HCT116 (cell line): ENCODE results near the gene ASPG. TPM values are rescaled to one million over a fixed set of nuclear protein-coding genes. Genes with fewer than 3 reads are reported as not detected.

Experiments used
- ATAC-seq: fragments of 200-7000 bp; cut with Tn5 transposase; 2 replicates; pipeline ENCODE4 v1.9.1; 2020; ENCODE audit warnings: mild to moderate bottlenecking, moderate library complexity
- BruUV-seq: library from RNA; stranded (reverse); fragments of 400-500 nt; replicated peaks from 2 replicates; lab custom pipeline; 2021; lab: Mats Ljungman, UMichigan
- CTCF ChIA-PET: fragments of 300-600 bp; sonication (Branson Sonifier 250); formaldehyde crosslinking; loops from one replicate; lab custom pipeline; 2021; ENCODE audit warnings: antibody characterized with exemption; lab: Charles Lee
- POLR2A ChIA-PET: fragments of 300-600, 350-600 bp; sonication (Branson Sonifier 250); formaldehyde crosslinking; loops from one replicate; lab custom pipeline; 2021; ENCODE audit warnings: antibody characterized with exemption; lab: Charles Lee
- RAD21 ChIA-PET, 2 experiments: fragments of 300-600 bp; sonication (Branson Sonifier 250); formaldehyde crosslinking; loops; one replicate each; lab custom pipeline; 2023; ENCODE audit warnings: low total read pairs in 2 of 2; ENCODE audit not compliant: uncharacterized antibody in 2 of 2, unreplicated experiment in 2 of 2, low non-redundant PET in 1 of 2; lab: Charles Lee
- DNase-seq: peaks from one replicate; pipeline ENCODE4 v3.0.0-alpha.2; 2010; ENCODE audit warnings: low read depth, low spot score
- H2AFZ ChIP-seq: fragments of 200-600 bp; shearing (Covaris generic), sonication (generic); 2 replicates; pipeline ENCODE4 v1.6.1; 2017; ENCODE audit warnings: low read depth, mixed run types, mixed read lengths, antibody characterized with exemption, low read length; ENCODE audit not compliant: poor library complexity, severe bottlenecking
- H3K27ac ChIP-seq: 2 replicates; pipeline ENCODE4 v1.5.1; 2012; ENCODE audit warnings: low read depth, low read length
- H3K27me3 ChIP-seq: fragments of 200-600 bp; sonication (generic); 2 replicates; pipeline ENCODE4 v1.6.1; 2016; ENCODE audit warnings: mixed run types, low read length, mixed read lengths; ENCODE audit not compliant: insufficient read depth
- H3K36me3 ChIP-seq, 2 experiments: fragments of 200-500 bp in 1 of 2; fragments of 200-600 bp in 1 of 2; sonication (Bioruptor generic) in 1 of 2; sonication (generic) in 1 of 2; 2 replicates each; pipeline versions ENCODE4 v1.5.1 to v1.6.1; 2014 to 2016; ENCODE audit warnings: low read length in 2 of 2, inconsistent platforms in 1 of 2, mixed read lengths in 1 of 2, mixed run types in 1 of 2; ENCODE audit not compliant: insufficient read depth in 2 of 2, control insufficient read depth in 1 of 2
- H3K4me1 ChIP-seq, 2 experiments: fragments of 200-600 bp in 1 of 2; sonication (generic) in 1 of 2; 2 replicates each; pipeline versions ENCODE4 v1.5.1 to v1.6.1; 2012 to 2017; ENCODE audit warnings: low read length in 2 of 2, inconsistent platforms in 1 of 2, mild to moderate bottlenecking in 1 of 2, mixed read lengths in 1 of 2, mixed run types in 1 of 2, moderate library complexity in 1 of 2; ENCODE audit not compliant: insufficient read depth in 2 of 2, control insufficient read depth in 1 of 2
- H3K4me2 ChIP-seq: fragments of 200-600 bp; sonication (generic); 2 replicates; pipeline ENCODE4 v1.6.1; 2017; ENCODE audit warnings: mixed run types, low read length, mixed read lengths
- H3K4me3 ChIP-seq, 2 experiments: fragments of 200-600 bp in 1 of 2; sonication (generic) in 1 of 2; replicated peaks in 1 of 2; 2 replicates each; pipeline ENCODE4 v1.5.1; 2011 to 2016; ENCODE audit warnings: low read length in 2 of 2, control low read depth in 1 of 2, low read depth in 1 of 2, mild to moderate bottlenecking in 1 of 2, mixed read lengths in 1 of 2, mixed run types in 1 of 2
- H3K79me2 ChIP-seq: fragments of 200-600 bp; sonication (generic); 2 replicates; pipeline ENCODE4 v1.6.1; 2017; ENCODE audit warnings: mild to moderate bottlenecking, mixed run types, low read length, moderate library complexity, mixed read lengths; ENCODE audit not compliant: insufficient read depth
- H3K9ac ChIP-seq: fragments of 200-600 bp; sonication (generic); 2 replicates; pipeline ENCODE4 v1.6.1; 2016; ENCODE audit warnings: low read length, mixed read lengths
- H3K9me2 ChIP-seq: fragments of 200-600 bp; sonication (generic), shearing (Covaris generic); 2 replicates; pipeline ENCODE4 v1.6.1; 2017; ENCODE audit warnings: mixed run types, mild to moderate bottlenecking, moderate library complexity; ENCODE audit not compliant: insufficient read depth
- H3K9me3 ChIP-seq, 2 experiments: fragments of 200-500 bp in 1 of 2; fragments of 200-600 bp in 1 of 2; sonication (Bioruptor generic) in 1 of 2; sonication (generic) in 1 of 2; 2 replicates each; pipeline ENCODE4 v1.6.1; 2014 to 2017; ENCODE audit warnings: low read length in 2 of 2, mixed read lengths in 2 of 2, inconsistent platforms in 1 of 2, low read depth in 1 of 2, mild to moderate bottlenecking in 1 of 2, mixed run types in 1 of 2, moderate library complexity in 1 of 2; ENCODE audit not compliant: control insufficient read depth in 1 of 2, insufficient read depth in 1 of 2
- H4K20me1 ChIP-seq: fragments of 200-600 bp; sonication (generic), shearing (Covaris generic); 2 replicates; pipeline ENCODE4 v1.6.1; 2017; ENCODE audit warnings: mixed run types, mild to moderate bottlenecking, moderate library complexity; ENCODE audit not compliant: insufficient read depth
- CBX3 ChIP-seq: IDR thresholded peaks from 2 replicates; pipeline ENCODE4 v1.6.1; 2012; ENCODE audit warnings: low read depth
- CEBPB ChIP-seq: IDR thresholded peaks from 2 replicates; pipeline ENCODE4 v1.6.1; 2012; ENCODE audit warnings: low read depth
- CTCF ChIP-seq, 3 experiments: fragments of 200-600 bp in 1 of 3; sonication (generic) in 1 of 3; IDR thresholded peaks in 2 of 3; conservative IDR thresholded peaks in 1 of 3; 2 replicates each; pipeline ENCODE4 v1.5.1; 2012 to 2017; ENCODE audit warnings: low read depth in 2 of 3, low read length in 2 of 3, antibody characterized with exemption in 1 of 3, borderline replicate concordance in 1 of 3, control low read depth in 1 of 3, mild to moderate bottlenecking in 1 of 3, mixed read lengths in 1 of 3, mixed run types in 1 of 3, moderate library complexity in 1 of 3; ENCODE audit not compliant: insufficient read depth in 1 of 3
- EGR1 ChIP-seq: IDR thresholded peaks from 2 replicates; pipeline ENCODE4 v1.6.1; 2012; ENCODE audit warnings: low read depth
- ELF1 ChIP-seq: IDR thresholded peaks from 2 replicates; pipeline ENCODE4 v1.6.1; 2012; ENCODE audit warnings: low read depth, borderline replicate concordance
- EZH2 ChIP-seq: fragments of 200-600 bp; sonication (generic); IDR thresholded peaks from 2 replicates; pipeline ENCODE4 v1.6.1; 2017; ENCODE audit warnings: antibody characterized with exemption, mixed run types
- EZH2phosphoT487 ChIP-seq: fragments of 200-600 bp; IDR thresholded peaks from 2 replicates; pipeline ENCODE4 v1.6.1; 2018; ENCODE audit warnings: antibody characterized with exemption, borderline replicate concordance
- FOSL1 ChIP-seq: IDR thresholded peaks from 2 replicates; pipeline ENCODE4 v1.6.1; 2012; ENCODE audit warnings: low read depth
- JUND ChIP-seq: IDR thresholded peaks from 2 replicates; pipeline ENCODE4 v1.6.1; 2012
- MAX ChIP-seq: IDR thresholded peaks from 2 replicates; pipeline ENCODE4 v1.6.1; 2012
- POLR2A ChIP-seq: IDR thresholded peaks from 2 replicates; pipeline ENCODE4 v1.7.0; 2011; ENCODE audit warnings: borderline replicate concordance; ENCODE audit not compliant: insufficient read depth, insufficient read length; ENCODE audit errors: extremely low read depth
- POLR2AphosphoS5 ChIP-seq: IDR thresholded peaks from 2 replicates; pipeline ENCODE4 v1.6.1; 2011; ENCODE audit warnings: mild to moderate bottlenecking, low read depth, low read length, moderate library complexity
- RAD21 ChIP-seq: IDR thresholded peaks from 2 replicates; pipeline ENCODE4 v1.6.1; 2012; ENCODE audit warnings: low read depth, mild to moderate bottlenecking
- YY1 ChIP-seq: IDR thresholded peaks from 2 replicates; pipeline ENCODE4 v1.6.1; 2011; ENCODE audit warnings: low read length, low read depth, moderate library complexity, mild to moderate bottlenecking; ENCODE audit not compliant: insufficient replicate concordance; ENCODE audit errors: extremely low read depth
- ZFX ChIP-seq: fragments of 450-650 bp; IDR thresholded peaks from 2 replicates; pipeline ENCODE4 v1.6.1; 2017
- intact Hi-C: fragments of 100-400 bp; cut with micrococcal nuclease; formaldehyde crosslinking; loops from 2 replicates; pipeline ENCODE4 v1.10.0; 2022
- total RNA-seq: library from RNA; stranded (reverse); gene quantifications from one replicate; pipeline ENCODE4 v1.2.1, GENCODE V29; 2021; ENCODE audit not compliant: unreplicated experiment

ASPG gene
- total RNA-seq, 1 experiment from 2014 or later, result not detected

GRCh38 chr14:104148433-104149277, 63.2 kb downstream of the ASPG start:
- Histone ChIP-seq H3K9me2 (no peaks in the 10 kb centered on the region), H3K79me2 (peaks cover 25% of the 10 kb centered on the region; the same call in 1 of the 2 replicates), H3K27ac (no peak overlapping the region; the same call in 1 of the 2 replicates), H2AFZ (no peak overlapping the region), H3K36me3 (no peaks in the 10 kb centered on the region; a peak in 1 of 4 replicates), H3K4me2 (no peak overlapping the region), H4K20me1 (no peaks in the 10 kb centered on the region), H3K4me3 (no peak overlapping the region), H3K27me3 (no peaks in the 10 kb centered on the region), H3K9ac (no peak overlapping the region), H3K4me1 (peaks cover 11 to 18% of the 10 kb centered on the region in 2 experiments), H3K9me3 (no peaks in the 10 kb centered on the region)
- CTCF ChIA-PET, result no interaction called here
- no peak for TF ChIP-seq YY1
- TF ChIP-seq MAX, result no peak
- TF ChIP-seq CBX3, result no peak
- TF ChIP-seq CEBPB, result no peak
- TF ChIP-seq RAD21, result no peak
- no peak for TF ChIP-seq FOSL1
- TF ChIP-seq EGR1, result no peak
- TF ChIP-seq ZFX, result no peak
- no peak for TF ChIP-seq POLR2AphosphoS5
- DNase-seq (no peak), ATAC-seq (no peak)
- intact Hi-C loops, result no loop called here
- no TSS peak for BruUV-seq
- RAD21 ChIA-PET, result no interaction called here
- POLR2A ChIA-PET, result no interaction called here

DNA sequence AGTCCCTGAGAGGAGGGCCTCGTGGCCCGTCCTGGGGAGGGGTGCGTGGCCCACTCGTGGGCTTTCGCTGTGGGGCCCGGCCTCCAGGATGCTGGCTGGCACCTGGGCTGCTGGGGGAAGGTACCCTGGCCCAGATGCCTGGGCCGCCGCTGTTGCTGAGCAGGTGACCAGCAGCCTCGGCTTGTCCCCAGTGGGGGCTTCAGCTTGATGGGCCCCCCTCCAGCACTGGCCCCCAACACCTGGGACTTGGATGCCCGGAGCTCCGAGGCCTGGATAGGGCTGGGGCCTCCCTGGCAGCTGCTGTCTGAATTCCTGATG, 63.7 kb downstream of the ASPG start:
- intact Hi-C loops, result no loop called here
- TF ChIP-seq EZH2phosphoT487 (no peak), JUND (no peak), ELF1 (no peak), YY1 (no peak), ZFX (no peak), EZH2 (no peak), CTCF (IDR thresholded peaks at IDR 0.05 in 2 of 3, conservative IDR thresholded peaks at IDR 0.05 in 1 of 3; ENCODE audit: borderline replicate concordance in 1 of 3, insufficient read depth in 1 of 3, low read depth in 2 of 3, low read length in 2 of 3) (no peak), POLR2A (no peak), EGR1 (no peak), FOSL1 (no peak)
- TF ChIP-seq, all 23 proteins: peak for 0
- no TSS peak for BruUV-seq
- CTCF ChIA-PET, result no interaction called here
- Histone ChIP-seq H3K79me2 (peaks cover 25% of the 10 kb centered on the region; the same call in 1 of the 2 replicates), H3K27me3 (no peaks in the 10 kb centered on the region), H4K20me1 (no peaks in the 10 kb centered on the region), H3K4me1 (peaks cover 11 to 18% of the 10 kb centered on the region in 2 experiments), H3K9me2 (no peaks in the 10 kb centered on the region), H2AFZ (no peak overlapping the region), H3K36me3 (no peaks in the 10 kb centered on the region; a peak in 1 of 4 replicates), H3K9me3 (no peaks in the 10 kb centered on the region), H3K27ac (peak overlapping the region; percentile 51; the same call in 1 of the 2 replicates), H3K4me3 (no peak overlapping the region), H3K9ac (no peak overlapping the region), H3K4me2 (peak overlapping the region; percentile 43; the same call in 1 of the 2 replicates)
- DNase-seq, result no peak
- ATAC-seq, result no peak
- RAD21 ChIA-PET, result no interaction called here
- POLR2A ChIA-PET, result no interaction called here
